Stimulated activated CD4-positive, alpha-beta T cell treated with anti-CD3 and anti-CD28 coated beads, TNF-alpha, amount 100 ng/mL, for 48 hours (primary cell): ENCODE results near the gene ZNF587.
A peak's percentile ranks its signal among the peaks of the same experiment; 100 is the strongest.
"Not testable (repeated sequence)": the region's sequence is repeated elsewhere in the genome, so short reads cannot be mapped to it uniquely, and the experiment has no call there.

Experiments
- DNase-seq, 3 donors: peaks; one replicate each; pipeline ENCODE4 v3.0.0-alpha.2; 2020; ENCODE audit warnings: low read depth in 3 of 3

ZNF587 gene

GRCh38 chr19:57887195-57887941, 37.7 kb downstream of the ZNF587 start:
- DNase-seq: no peak

- DNase-seq: no peak
Measured at GRCh38 chr19:57888107-57888559, 38.5 kb downstream of the ZNF587 start.

GRCh38 chr19:57888560-57889231, 39.0 kb downstream of the ZNF587 start, which contains the start of gene ZNF814:
Gene ZNF814, minus strand, starts transcription at chr19:57889037. Its CDS starts 235 bp downstream, at chr19:57888802.
- peak; percentile 54 to 76 (median 74) for DNase-seq

GRCh38 chr19:57890706-57891105, 41.0 kb downstream of the ZNF587 start:
- not testable (repeated sequence) for DNase-seq

- no peak for DNase-seq
Measured at GRCh38 chr19:57900311-57900710, 50.7 kb downstream of the ZNF587 start.

GRCh38 chr19:57903618-57904184, 54.0 kb downstream of the ZNF587 start:
- DNase-seq: no peak

- no peak for DNase-seq
Measured at GRCh38 chr19:57905258-57905657, 55.6 kb downstream of the ZNF587 start.

GRCh38 chr19:57907394-57907793, 57.7 kb downstream of the ZNF587 start:
- DNase-seq: no peak

GRCh38 chr19:57914531-57914930, 64.9 kb downstream of the ZNF587 start:
- DNase-seq: no peak
